CD4-positive, alpha-beta T cell treated with Interleukin-4 for 4 hours (primary cell): ENCODE measurements around the gene RIIAD1.
"Not testable (repeated sequence)": the region's sequence is repeated elsewhere in the genome, so short reads cannot be mapped to it uniquely, and the experiment has no call there.

Experiments
- DNase-seq: peaks from one replicate; pipeline ENCODE4 v3.0.0-alpha.2; 2020

The RIIAD1 gene

DNA sequence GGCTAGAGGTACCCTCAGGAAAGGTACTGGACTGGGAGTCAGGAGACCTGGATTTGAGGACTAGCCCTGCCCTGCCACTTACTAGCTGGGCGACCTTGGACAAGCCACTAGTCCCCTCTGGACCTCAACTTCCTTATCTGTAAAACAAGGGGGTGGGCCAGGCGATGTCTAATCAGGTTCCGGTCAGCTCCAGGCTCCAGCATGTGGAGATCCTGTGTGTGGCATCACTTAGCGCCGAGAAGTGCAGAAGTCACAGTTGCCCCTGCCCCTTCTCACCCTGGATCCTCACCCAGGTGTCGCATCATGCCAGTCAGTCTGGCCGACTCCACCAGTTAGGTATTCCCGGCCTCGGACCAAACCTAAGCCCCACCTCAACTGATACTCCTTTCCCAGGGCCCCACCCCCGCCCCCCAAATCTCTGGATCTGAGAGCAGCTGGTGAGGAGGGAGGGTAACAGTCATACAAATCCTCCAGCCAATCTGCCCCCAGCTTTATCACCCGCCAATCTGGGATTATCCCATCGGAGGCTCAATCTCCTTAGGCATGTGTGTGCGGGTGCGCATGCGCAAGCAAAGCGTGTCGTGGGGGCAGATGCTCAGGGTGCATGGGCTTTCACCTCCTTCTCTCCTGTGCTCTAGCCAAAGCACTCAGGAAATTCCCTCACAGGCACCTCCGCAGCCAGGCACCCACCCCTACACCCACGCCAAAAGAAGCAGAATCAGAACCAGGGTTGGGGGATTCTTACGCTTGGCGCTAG, 10.1 kb upstream of the RIIAD1 start:
- DNase-seq: no peak

DNA sequence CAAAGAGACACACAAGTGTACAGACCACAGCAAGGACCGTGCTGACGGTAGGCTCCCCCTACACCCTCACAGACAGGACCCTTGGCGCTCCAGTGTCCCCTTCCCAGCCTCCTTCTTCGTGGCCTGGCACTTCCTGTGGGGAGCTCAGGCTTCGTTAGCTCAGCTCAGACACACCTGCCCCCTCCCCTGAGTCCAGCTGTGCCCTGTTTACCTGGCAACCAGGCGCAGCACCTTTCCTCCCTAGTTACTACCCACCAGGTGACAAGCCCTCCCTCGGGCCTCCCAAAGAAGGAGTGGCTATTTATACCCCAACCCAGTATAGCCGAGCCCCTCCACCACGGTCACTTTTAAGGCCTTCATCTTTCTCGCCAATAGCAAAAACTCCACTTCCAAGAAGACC, 9.4 kb upstream of the RIIAD1 start:
- DNase-seq: no peak

DNA sequence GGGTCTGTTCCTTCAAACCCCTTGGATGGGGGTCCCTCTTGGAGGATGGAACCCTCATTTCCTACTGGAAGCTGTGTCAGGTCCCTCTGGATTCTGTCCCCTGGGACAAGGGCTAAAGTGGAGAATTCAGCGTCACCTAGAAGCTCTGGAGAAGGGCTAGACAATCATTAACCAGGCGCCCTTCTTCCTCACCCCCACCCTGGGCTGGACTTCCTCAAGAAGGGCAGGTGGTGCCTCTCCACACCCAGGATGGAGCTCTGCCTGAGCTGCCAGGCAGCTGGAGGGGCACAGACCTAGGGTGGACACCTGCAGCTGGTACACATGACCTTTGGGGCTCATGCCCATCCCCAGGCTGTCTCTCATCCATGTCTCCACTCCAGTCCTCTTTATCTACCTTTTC, 8.3 kb upstream of the RIIAD1 start:
- no peak for DNase-seq

DNA sequence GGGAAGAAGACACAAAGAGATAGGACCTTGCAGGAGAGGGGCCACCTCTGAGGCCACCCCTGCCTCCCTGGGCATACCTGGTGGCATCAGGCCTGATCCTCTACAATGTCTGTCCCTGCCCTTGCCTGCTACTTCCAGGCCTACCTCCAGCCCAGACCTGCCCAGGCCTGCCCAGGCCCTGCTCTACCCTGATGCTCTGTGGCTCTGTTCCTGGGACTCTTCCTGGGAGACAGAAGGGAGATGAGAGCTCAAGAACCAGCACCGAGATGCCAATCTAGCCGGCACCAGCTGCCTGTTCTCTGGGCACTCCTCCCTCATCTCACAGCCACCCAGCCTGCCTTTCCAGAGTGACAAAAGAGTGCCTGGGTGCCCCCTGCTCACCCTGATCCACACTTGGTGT, 7.4 kb upstream of the RIIAD1 start:
- DNase-seq: no peak

DNA sequence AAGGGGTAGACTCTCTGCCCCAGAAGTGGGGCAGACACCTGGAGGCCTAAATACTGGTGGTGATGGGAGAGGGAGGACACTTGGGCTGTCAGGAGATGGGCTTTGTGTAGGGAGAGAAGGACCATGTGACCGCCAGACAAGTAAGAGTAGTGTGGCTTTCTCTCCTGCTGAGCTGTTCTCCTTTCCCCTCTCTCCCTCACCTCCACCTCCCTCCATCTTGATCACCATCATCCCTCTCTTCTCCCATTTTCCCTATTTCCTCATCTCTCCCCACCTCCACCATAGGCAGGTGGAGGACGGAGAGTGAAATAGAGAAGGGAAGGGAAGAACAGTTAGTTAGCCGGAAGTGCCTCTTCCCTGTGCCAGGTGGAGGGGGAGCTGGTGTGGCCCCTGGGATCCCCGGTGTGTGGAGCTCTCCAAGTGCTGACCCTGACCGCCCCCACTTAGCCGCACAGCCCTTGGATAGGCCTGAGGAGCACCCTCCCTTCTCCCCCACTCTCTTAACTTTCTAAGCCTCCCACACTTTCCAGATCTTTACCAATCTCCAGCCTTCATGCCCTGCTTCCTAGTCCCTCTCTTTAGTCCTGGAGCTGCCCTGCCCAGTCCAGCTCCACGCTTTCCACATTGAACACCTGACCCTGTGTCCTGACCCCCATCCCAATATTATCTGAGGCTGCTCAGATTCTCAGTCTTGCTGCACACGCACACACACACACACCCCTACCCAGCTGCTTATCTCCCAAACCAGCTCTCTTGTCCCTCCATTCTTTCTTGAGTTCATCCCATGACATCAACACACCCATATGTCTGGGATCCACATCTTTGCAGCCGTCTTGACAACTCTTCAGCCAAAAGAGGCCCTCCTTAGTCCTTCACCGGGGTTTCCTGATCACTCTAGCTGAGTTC, 6.2 kb upstream of the RIIAD1 start:
- no peak for DNase-seq

GRCh38 chr1:151715726-151716404, 5.5 kb upstream of the RIIAD1 start:
- no peak for DNase-seq

GRCh38 chr1:151716405-151716762, 4.9 kb upstream of the RIIAD1 start:
- no peak for DNase-seq

- DNase-seq: no peak
Observed at GRCh38 chr1:151716771-151717631, 4.3 kb upstream of the RIIAD1 start, which contains the start of gene CELF3. CELF3 (minus strand) TSS chr1:151716803; CDS start chr1:151716020, 783 bp downstream.

GRCh38 chr1:151718011-151718431, 3.3 kb upstream of the RIIAD1 start:
- no peak for DNase-seq

DNA sequence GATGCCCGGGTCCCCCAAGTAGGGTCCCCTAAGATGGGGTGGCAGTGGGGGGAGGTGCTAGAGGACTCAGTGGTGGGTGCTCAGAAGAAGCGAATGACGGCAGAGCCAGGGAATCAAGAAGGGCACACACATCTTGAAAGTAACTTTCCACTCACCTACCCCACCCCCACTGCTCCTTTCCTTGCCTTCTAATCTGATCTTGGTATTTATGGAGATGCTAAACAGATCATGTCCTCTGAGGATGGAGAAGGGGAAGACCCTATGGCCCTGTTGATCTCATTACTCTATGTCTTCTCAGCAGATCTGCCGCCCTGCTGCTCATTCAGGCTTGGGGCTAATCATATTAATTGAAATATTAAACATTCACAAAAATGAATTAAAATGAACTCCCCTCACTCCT, 2.7 kb upstream of the RIIAD1 start:
- DNase-seq: no peak

- DNase-seq: no peak
Observed at GRCh38 chr1:151720125-151720524, 1.2 kb upstream of the RIIAD1 start.

DNA sequence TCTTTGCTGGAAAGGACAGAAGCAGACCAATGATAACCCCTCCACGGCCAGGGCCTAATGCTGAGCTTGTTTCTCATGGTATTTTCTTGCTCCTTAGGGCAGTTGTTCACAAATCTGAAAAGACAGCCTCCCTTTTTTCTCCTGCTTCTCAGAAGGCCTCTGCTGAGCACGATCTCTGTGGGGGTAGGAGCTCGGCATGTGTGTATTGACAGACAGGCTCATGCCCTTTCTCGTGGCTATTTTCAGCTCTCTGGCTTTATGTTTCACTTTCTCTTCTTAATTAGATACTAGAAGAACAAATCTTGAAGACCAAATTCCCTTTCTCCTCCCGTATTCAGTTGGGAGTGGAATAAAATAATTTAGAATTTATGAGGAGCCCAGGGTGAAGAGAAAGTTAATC, 768 bp upstream of the RIIAD1 start:
- no peak for DNase-seq

DNA sequence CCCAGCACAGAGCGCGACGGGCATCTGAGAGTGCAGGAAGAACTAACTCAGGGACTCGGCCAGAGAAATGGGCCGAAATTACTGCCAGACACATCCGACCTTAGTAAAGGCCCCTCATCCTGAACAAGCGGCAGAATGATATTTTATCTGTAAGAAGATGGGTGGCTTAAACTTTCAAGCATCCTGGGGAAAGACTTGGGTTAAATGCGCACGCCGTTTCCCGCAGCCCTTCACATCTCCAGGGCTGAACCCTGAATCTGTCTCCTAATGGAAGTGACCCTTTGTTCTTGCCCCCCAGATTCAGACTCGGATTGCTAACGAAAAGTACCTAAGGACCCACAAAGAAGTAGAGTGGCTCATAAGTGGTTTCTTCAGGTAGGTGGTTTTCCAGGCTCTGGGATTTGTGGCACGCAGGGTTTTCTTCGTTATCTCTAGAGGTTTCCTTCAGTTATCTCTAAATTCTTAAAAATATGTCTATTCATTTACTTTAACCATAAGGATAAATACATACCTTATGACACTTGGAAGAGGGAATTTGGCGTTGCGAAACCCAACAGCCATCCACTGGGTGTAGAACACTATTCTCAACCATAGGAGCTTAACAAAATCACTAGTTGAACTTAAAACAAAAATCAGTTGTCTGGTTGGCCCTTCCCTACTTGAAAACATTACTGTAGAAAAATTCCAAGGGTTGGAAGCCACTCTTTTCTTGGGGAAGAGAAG, 627 bp downstream of the RIIAD1 start:
- no peak for DNase-seq

GRCh38 chr1:151723726-151724370, 2.5 kb downstream of the RIIAD1 start:
- no peak for DNase-seq

- DNase-seq: no peak
Observed at GRCh38 chr1:151728151-151729054, 7.1 kb downstream of the RIIAD1 start.

- no peak for DNase-seq
Observed at GRCh38 chr1:151729157-151729965, 8.0 kb downstream of the RIIAD1 start.

DNA sequence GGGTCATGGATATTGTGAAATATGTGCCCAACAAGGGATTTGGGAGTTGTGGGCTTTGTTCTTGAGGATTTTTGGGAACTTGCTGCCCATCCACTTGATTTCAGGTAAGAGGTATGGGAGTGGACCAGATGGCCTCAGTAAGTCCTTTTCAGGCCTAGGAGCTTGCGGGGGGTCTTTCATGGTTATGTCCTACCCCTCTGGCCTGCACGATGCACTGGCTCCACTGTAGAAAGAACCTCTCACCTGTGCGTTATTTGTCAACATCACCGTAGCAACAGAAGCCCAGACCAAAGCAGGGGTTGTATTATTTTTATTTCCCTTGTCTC, 8.6 kb downstream of the RIIAD1 start:
- no peak for DNase-seq

- DNase-seq: no peak
Observed at GRCh38 chr1:151733126-151733525, 11.8 kb downstream of the RIIAD1 start.

DNA sequence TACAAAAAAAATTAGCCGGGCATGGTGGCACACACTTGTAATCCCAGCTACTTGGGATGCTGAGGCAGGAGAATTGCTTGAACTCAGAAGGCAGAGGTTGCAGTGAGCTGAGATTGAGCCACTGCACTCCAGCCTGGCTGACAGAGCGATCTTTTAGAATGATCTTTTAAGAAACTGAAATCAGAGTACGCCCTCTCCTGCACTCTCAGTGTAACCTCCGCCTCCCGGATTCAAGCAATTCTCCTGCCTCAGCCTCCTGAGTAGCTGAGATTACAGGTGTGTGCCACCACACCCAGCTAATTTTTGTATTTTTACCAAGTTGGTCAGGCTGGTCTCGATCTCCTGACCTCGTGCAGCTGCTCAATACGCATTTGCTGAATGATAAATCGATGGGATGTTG, 12.7 kb downstream of the RIIAD1 start:
- DNase-seq: not testable (repeated sequence)
